ENCODE measurements around the gene MAN2A1. TPM values are rescaled to one million over a fixed set of nuclear protein-coding genes. Genes with fewer than 3 reads are reported as not detected.

MAN2A1 gene
- polyA plus RNA-seq, 3 donors = 17.0 to 23.0 (median 20.1) TPM

DNA sequence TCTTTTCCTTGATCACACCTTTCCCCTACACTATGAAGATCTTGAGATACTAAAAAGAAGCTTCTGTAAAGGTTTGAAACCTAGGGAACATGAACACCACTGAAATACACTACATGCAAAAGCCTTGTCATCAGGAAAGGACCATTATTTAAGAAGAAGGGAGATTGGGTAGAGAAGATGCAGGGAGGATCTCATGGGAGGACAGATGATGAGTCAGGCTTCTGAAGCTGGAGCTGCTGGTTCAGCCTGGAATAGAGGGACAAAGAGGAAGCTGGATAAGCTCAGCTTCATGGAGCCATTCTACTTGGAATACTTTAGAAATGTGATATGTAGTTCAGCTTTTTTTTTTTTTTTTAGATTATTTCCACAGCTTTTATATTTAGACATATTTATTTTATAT is 169.8 kb downstream of the MAN2A1 start:
- Histone ChIP-seq H3K9ac (ENCODE audit: insufficient read depth, low read length, poor library complexity, severe bottlenecking) (no peak overlapping the region), H3K27ac (ENCODE audit: low read depth in 1 of 2, low read length in 2 of 2) (no peak overlapping the region), H3K36me3 (replicated peaks in 1 of 2; ENCODE audit: control insufficient read depth in 1 of 2, insufficient read depth in 2 of 2, low read length in 2 of 2) (peaks cover 85 to 99% of the 10 kb centered on the region in 2 donors), H3K79me2 (ENCODE audit: insufficient read depth, low read length) (no peaks in the 10 kb centered on the region), H3K9me3 (replicated peaks in 1 of 2; ENCODE audit: control insufficient read depth in 1 of 2, insufficient read depth in 1 of 2, low read length in 2 of 2) (no peaks in the 10 kb centered on the region), H3K4me3 (replicated peaks in 1 of 3; ENCODE audit: low read depth in 2 of 3, low read length in 3 of 3) (no peak overlapping the region), H3K4me1 (ENCODE audit: control insufficient read depth in 1 of 2, insufficient read depth in 2 of 2, low read length in 2 of 2) (no peaks in the 10 kb centered on the region), H4K20me1 (ENCODE audit: insufficient read depth, low read length) (no peaks in the 10 kb centered on the region), H2AFZ (ENCODE audit: insufficient read depth, low read depth, low read length, poor library complexity, severe bottlenecking) (no peak overlapping the region), H3K4me2 (replicated peaks; ENCODE audit: extremely low read depth, low read length, poor library complexity, severe bottlenecking) (no peak overlapping the region), H3K27me3 (ENCODE audit: control insufficient read depth in 2 of 2, insufficient read depth in 2 of 2, low read length in 2 of 2) (no peaks in the 10 kb centered on the region)
- Mint-ChIP-seq H3K27ac (peak overlapping the region in 2 of 7 donors; percentile 1 to 21), H3K36me3 (peaks cover 78 to 88% of the 10 kb centered on the region in 2 donors), H3K27me3 (ENCODE audit: low read depth in 3 of 3) (no peaks in the 10 kb centered on the region), H3K4me3 (no peak overlapping the region), H3K4me1 (no peaks in the 10 kb centered on the region), H3K9me3 (no peaks in the 10 kb centered on the region)
- intact Hi-C loops (cut with micrococcal nuclease) = no loop called here
- TF ChIP-seq CTCF (IDR thresholded peaks at IDR 0.05) = no peak
- no peak for DNase-seq

- H3K36me3 ChIP-seq (replicated peaks in 1 of 2; ENCODE audit: control insufficient read depth in 1 of 2, insufficient read depth in 2 of 2, low read length in 2 of 2) = peaks cover 83 to 100% of the 10 kb centered on the region in 2 donors
- no peak overlapping the region for H3K4me3 Mint-ChIP-seq
- no peak for DNase-seq
- no peak overlapping the region for H3K27ac Mint-ChIP-seq
- H3K4me2 ChIP-seq (replicated peaks; ENCODE audit: extremely low read depth, low read length, poor library complexity, severe bottlenecking) = no peak overlapping the region
- no peak overlapping the region for H2AFZ ChIP-seq (ENCODE audit: insufficient read depth, low read depth, low read length, poor library complexity, severe bottlenecking)
- intact Hi-C loops (cut with micrococcal nuclease) = no loop called here
- H3K4me3 ChIP-seq (replicated peaks in 1 of 3; ENCODE audit: low read depth in 2 of 3, low read length in 3 of 3) = no peak overlapping the region
- H3K9me3 Mint-ChIP-seq = no peaks in the 10 kb centered on the region
- no peaks in the 10 kb centered on the region for H3K27me3 Mint-ChIP-seq (ENCODE audit: low read depth in 3 of 3)
- H3K36me3 Mint-ChIP-seq = peaks cover 77 to 86% of the 10 kb centered on the region in 2 donors
- WGBS (ENCODE audit: insufficient coverage) = 100% methylated on average over 1 of the region's 2 CpGs
- H3K9me3 ChIP-seq (replicated peaks in 1 of 2; ENCODE audit: control insufficient read depth in 1 of 2, insufficient read depth in 1 of 2, low read length in 2 of 2) = no peaks in the 10 kb centered on the region
- no peaks in the 10 kb centered on the region for H3K79me2 ChIP-seq (ENCODE audit: insufficient read depth, low read length)
- no peak overlapping the region for H3K27ac ChIP-seq (ENCODE audit: low read depth in 1 of 2, low read length in 2 of 2)
- TF ChIP-seq CTCF (IDR thresholded peaks at IDR 0.05) = no peak
- H3K4me1 Mint-ChIP-seq = no peaks in the 10 kb centered on the region
- H4K20me1 ChIP-seq (ENCODE audit: insufficient read depth, low read length) = no peaks in the 10 kb centered on the region
- no peaks in the 10 kb centered on the region for H3K27me3 ChIP-seq (ENCODE audit: control insufficient read depth in 2 of 2, insufficient read depth in 2 of 2, low read length in 2 of 2)
- H3K9ac ChIP-seq (ENCODE audit: insufficient read depth, low read length, poor library complexity, severe bottlenecking) = no peak overlapping the region
- H3K4me1 ChIP-seq (ENCODE audit: control insufficient read depth in 1 of 2, insufficient read depth in 2 of 2, low read length in 2 of 2) = no peaks in the 10 kb centered on the region
Measured at GRCh38 chr5:109862301-109862700, 172.6 kb downstream of the MAN2A1 start.
